Activated CD4-positive, alpha-beta T cell treated with anti-CD3 and anti-CD28 coated beads for 36 hours (primary cell): ENCODE data around the gene CDH4. TPM values are rescaled to one million over a fixed set of nuclear protein-coding genes. Genes with fewer than 3 reads are reported as not detected.

Source experiments
- ATAC-seq: fragments of 200-7000 bp; cut with Tn5 transposase; one replicate; pipeline ENCODE4 v1.10.0; 2021; ENCODE audit warnings: mild to moderate bottlenecking, moderate library complexity
- CTCF ChIA-PET: fragments of 350-600 bp; sonication (Branson Sonifier 250); formaldehyde crosslinking; loops from one replicate; lab custom pipeline; 2021; ENCODE audit warnings: antibody characterized with exemption; lab: Charles Lee
- POLR2A ChIA-PET: fragments of 350-600 bp; sonication (Branson Sonifier 250); formaldehyde crosslinking; loops from one replicate; lab custom pipeline; 2021; ENCODE audit warnings: antibody characterized with exemption, inconsistent platforms; lab: Charles Lee
- DNase-seq: peaks from one replicate; pipeline ENCODE4 v3.0.0-alpha.2; 2020
- H3K27ac Mint-ChIP-seq: one replicate; pipeline ENCODE4 v1.8.0; 2021; ENCODE audit warnings: mixed read lengths
- H3K27me3 Mint-ChIP-seq: one replicate; pipeline ENCODE4 v1.8.0; 2021; ENCODE audit warnings: mixed read lengths
- H3K36me3 Mint-ChIP-seq: one replicate; pipeline ENCODE4 v1.8.0; 2021; ENCODE audit warnings: low read depth, mixed read lengths
- H3K4me1 Mint-ChIP-seq: one replicate; pipeline ENCODE4 v1.8.0; 2021; ENCODE audit warnings: mixed read lengths
- H3K4me3 Mint-ChIP-seq: one replicate; pipeline ENCODE4 v1.8.0; 2021; ENCODE audit warnings: mild to moderate bottlenecking, moderate library complexity, mixed read lengths
- H3K9me3 Mint-ChIP-seq: one replicate; pipeline ENCODE4 v1.8.0; 2021; ENCODE audit warnings: low read depth, mixed read lengths
- intact Hi-C, 2 experiments: fragments of 100-400 bp; cut with DNase I in 1 of 2; cut with micrococcal nuclease in 1 of 2; formaldehyde crosslinking; loops; one replicate each; pipeline versions ENCODE4 v1.14.2 to v1.15.1; 2022 to 2024; cut with DNase I, micrococcal nuclease
- total RNA-seq, 2 experiments: library from RNA; stranded (reverse); gene quantifications; one replicate each; pipeline ENCODE4 v1.2.3, GENCODE V29; 2021

The CDH4 gene
- total RNA-seq, 2 experiments from 2014 or later = not detected

GRCh38 chr20:61819574-61819846, 567.4 kb downstream of the CDH4 start:
- Mint-ChIP-seq H3K4me1 (no peaks in the 10 kb centered on the region), H3K4me3 (no peak overlapping the region), H3K36me3 (no peaks in the 10 kb centered on the region), H3K27ac (no peak overlapping the region), H3K9me3 (peaks cover 4% of the 10 kb centered on the region), H3K27me3 (no peaks in the 10 kb centered on the region)
- ChIA-PET POLR2A (no interaction called here), CTCF (no interaction called here)
- DNase-seq = no peak
- ATAC-seq = no peak
- intact Hi-C loops = no loop called here

- no peaks in the 10 kb centered on the region for H3K36me3 Mint-ChIP-seq
- H3K27ac Mint-ChIP-seq = no peak overlapping the region
- CTCF ChIA-PET = no interaction called here
- intact Hi-C loops = no loop called here
- DNase-seq (no peak), ATAC-seq (no peak)
- H3K9me3 Mint-ChIP-seq = peaks cover 4% of the 10 kb centered on the region
- no peaks in the 10 kb centered on the region for H3K27me3 Mint-ChIP-seq
- POLR2A ChIA-PET = no interaction called here
- H3K4me3 Mint-ChIP-seq = no peak overlapping the region
- H3K4me1 Mint-ChIP-seq = no peaks in the 10 kb centered on the region
These were observed 568.1 kb downstream of the CDH4 start for GRCh38 chr20:61819921-61820825.

GRCh38 chr20:61821735-61822134, 569.7 kb downstream of the CDH4 start:
- ChIA-PET CTCF (no interaction called here), POLR2A (no interaction called here)
- no peaks in the 10 kb centered on the region for H3K4me1 Mint-ChIP-seq
- no peak for ATAC-seq
- peaks cover 4% of the 10 kb centered on the region for H3K9me3 Mint-ChIP-seq
- intact Hi-C loops = no loop called here
- DNase-seq = no peak
- H3K27ac Mint-ChIP-seq = no peak overlapping the region
- H3K27me3 Mint-ChIP-seq = no peaks in the 10 kb centered on the region
- H3K36me3 Mint-ChIP-seq = no peaks in the 10 kb centered on the region
- no peak overlapping the region for H3K4me3 Mint-ChIP-seq

- intact Hi-C loops = no loop called here
- ATAC-seq = no peak
- POLR2A ChIA-PET = no interaction called here
- H3K9me3 Mint-ChIP-seq = peaks cover 4% of the 10 kb centered on the region
- no peaks in the 10 kb centered on the region for H3K27me3 Mint-ChIP-seq
- no peaks in the 10 kb centered on the region for H3K36me3 Mint-ChIP-seq
- CTCF ChIA-PET = no interaction called here
- H3K4me3 Mint-ChIP-seq = no peak overlapping the region
- no peak overlapping the region for H3K27ac Mint-ChIP-seq
- no peak for DNase-seq
- no peaks in the 10 kb centered on the region for H3K4me1 Mint-ChIP-seq
These were observed 570.3 kb downstream of the CDH4 start for GRCh38 chr20:61822396-61822795.

- Mint-ChIP-seq H3K9me3 (peaks cover 4% of the 10 kb centered on the region), H3K27ac (no peak overlapping the region), H3K4me3 (no peak overlapping the region), H3K27me3 (no peaks in the 10 kb centered on the region), H3K4me1 (no peaks in the 10 kb centered on the region), H3K36me3 (no peaks in the 10 kb centered on the region)
- POLR2A ChIA-PET = no interaction called here
- ATAC-seq = no peak
- no peak for DNase-seq
- CTCF ChIA-PET = interaction anchor here (0.8 kb wide), 1 partner anchor 997 kb away, joined by 3 read pairs; no protein-coding TSS in a partner anchor
- intact Hi-C loops = no loop called here
These were observed 571.2 kb downstream of the CDH4 start for GRCh38 chr20:61823242-61823641.

- no peak for ATAC-seq
- Mint-ChIP-seq H3K9me3 (no peaks in the 10 kb centered on the region), H3K36me3 (no peaks in the 10 kb centered on the region), H3K27ac (no peak overlapping the region), H3K4me3 (no peak overlapping the region), H3K27me3 (peaks cover 3% of the 10 kb centered on the region), H3K4me1 (no peaks in the 10 kb centered on the region)
- ChIA-PET CTCF (no interaction called here), POLR2A (no interaction called here)
- no peak for DNase-seq
- intact Hi-C loops = no loop called here
These were observed 576.8 kb downstream of the CDH4 start for GRCh38 chr20:61828891-61829290.

GRCh38 chr20:61829526-61829925, 577.5 kb downstream of the CDH4 start:
- H3K27me3 Mint-ChIP-seq = peaks cover 3% of the 10 kb centered on the region

GRCh38 chr20:61830241-61830930, 578.3 kb downstream of the CDH4 start:
- ChIA-PET CTCF (no interaction called here), POLR2A (interaction anchor here (0.6 kb wide), 1 partner anchor 12 kb away, joined by 5 read pairs; no protein-coding TSS in a partner anchor)
- Mint-ChIP-seq H3K4me3 (no peak overlapping the region), H3K27ac (no peak overlapping the region), H3K27me3 (peaks cover 3% of the 10 kb centered on the region), H3K9me3 (no peaks in the 10 kb centered on the region), H3K4me1 (no peaks in the 10 kb centered on the region), H3K36me3 (no peaks in the 10 kb centered on the region)
- intact Hi-C loops = no loop called here
- ATAC-seq (no peak), DNase-seq (no peak)

More at GRCh38 chr20:61829526-61829925, 577.5 kb downstream of the CDH4 start:
- H3K27ac Mint-ChIP-seq = no peak overlapping the region
- H3K9me3 Mint-ChIP-seq = no peaks in the 10 kb centered on the region
- CTCF ChIA-PET = no interaction called here
- DNase-seq = no peak
- no peak for ATAC-seq
- intact Hi-C loops = no loop called here
- no peaks in the 10 kb centered on the region for H3K4me1 Mint-ChIP-seq
- no peak overlapping the region for H3K4me3 Mint-ChIP-seq
- H3K36me3 Mint-ChIP-seq = no peaks in the 10 kb centered on the region
- POLR2A ChIA-PET = no interaction called here

- H3K27me3 Mint-ChIP-seq = peaks cover 3% of the 10 kb centered on the region
- ChIA-PET CTCF (no interaction called here), POLR2A (interaction anchor here (0.6 kb wide), 1 partner anchor 13 kb away, joined by 5 read pairs; no protein-coding TSS in a partner anchor)
- ATAC-seq = no peak
- DNase-seq = no peak
- no peaks in the 10 kb centered on the region for H3K4me1 Mint-ChIP-seq
- intact Hi-C loops = no loop called here
- H3K4me3 Mint-ChIP-seq = no peak overlapping the region
- H3K27ac Mint-ChIP-seq = no peak overlapping the region
- H3K9me3 Mint-ChIP-seq = no peaks in the 10 kb centered on the region
- H3K36me3 Mint-ChIP-seq = no peaks in the 10 kb centered on the region
These were observed 578.9 kb downstream of the CDH4 start for GRCh38 chr20:61830991-61831390.

GRCh38 chr20:61832181-61832580, 580.1 kb downstream of the CDH4 start:
- Mint-ChIP-seq H3K4me1 (no peaks in the 10 kb centered on the region), H3K36me3 (no peaks in the 10 kb centered on the region), H3K9me3 (no peaks in the 10 kb centered on the region), H3K4me3 (no peak overlapping the region), H3K27ac (no peak overlapping the region), H3K27me3 (peaks cover 3% of the 10 kb centered on the region)
- DNase-seq (no peak), ATAC-seq (no peak)
- POLR2A ChIA-PET = no interaction called here
- CTCF ChIA-PET = no interaction called here
- intact Hi-C loops = no loop called here

GRCh38 chr20:61833807-61834610, 581.9 kb downstream of the CDH4 start:
- Mint-ChIP-seq H3K9me3 (no peaks in the 10 kb centered on the region), H3K4me1 (no peaks in the 10 kb centered on the region), H3K27me3 (peaks cover 3% of the 10 kb centered on the region), H3K36me3 (no peaks in the 10 kb centered on the region), H3K27ac (no peak overlapping the region), H3K4me3 (no peak overlapping the region)
- CTCF ChIA-PET = no interaction called here
- no peak for DNase-seq
- POLR2A ChIA-PET = no interaction called here
- intact Hi-C loops = no loop called here
- no peak for ATAC-seq
